Smooth muscle cell (in vitro differentiated cells): ENCODE results near the gene CZIB. TPM values are rescaled to one million over a fixed set of nuclear protein-coding genes. Genes with fewer than 3 reads are reported as not detected.

Experiments used
- DNase-seq: peaks from one replicate; lab custom pipeline; 2025; ENCODE audit not compliant: unreplicated experiment; lab: John Stamatoyannopoulos, UW
- H2AFZ ChIP-seq: fragments of 200-600 bp; sonication (generic); 2 replicates; pipeline ENCODE4 v1.6.0; 2016; ENCODE audit warnings: antibody characterized with exemption, low read depth, mild to moderate bottlenecking
- H3F3A ChIP-seq: fragments of 200-600 bp; sonication (generic); 2 replicates; pipeline ENCODE4 v1.6.0; 2017; ENCODE audit warnings: antibody characterized with exemption, low read depth
- H3K27ac ChIP-seq: fragments of 200-600 bp; sonication (generic); 2 replicates; pipeline ENCODE4 v1.5.1; 2016; ENCODE audit warnings: low read depth, mild to moderate bottlenecking
- H3K27me3 ChIP-seq: fragments of 200-600 bp; sonication (generic); 2 replicates; pipeline ENCODE4 v1.6.1; 2016; ENCODE audit warnings: low read depth, mild to moderate bottlenecking
- H3K36me3 ChIP-seq: fragments of 200-600 bp; sonication (generic); 2 replicates; pipeline ENCODE4 v1.5.1; 2016; ENCODE audit warnings: low read depth
- H3K4me1 ChIP-seq: fragments of 200-600 bp; sonication (generic); 2 replicates; pipeline ENCODE4 v1.5.1; 2016; ENCODE audit warnings: low read depth
- H3K4me2 ChIP-seq: fragments of 200-600 bp; sonication (generic); 2 replicates; pipeline ENCODE4 v1.6.0; 2016; ENCODE audit warnings: mild to moderate bottlenecking
- H3K4me3 ChIP-seq: fragments of 200-600 bp; sonication (generic); 2 replicates; pipeline ENCODE4 v1.5.1; 2016; ENCODE audit warnings: mild to moderate bottlenecking
- H3K79me2 ChIP-seq: fragments of 200-600 bp; sonication (generic); 2 replicates; pipeline ENCODE4 v1.6.0; 2016; ENCODE audit warnings: low read depth, mild to moderate bottlenecking
- H3K9ac ChIP-seq: fragments of 200-600 bp; sonication (generic); 2 replicates; pipeline ENCODE4 v1.6.0; 2016; ENCODE audit warnings: low read depth
- H3K9me3 ChIP-seq: fragments of 200-600 bp; sonication (generic); replicated peaks from 2 replicates; pipeline ENCODE4 v1.5.1; 2016; ENCODE audit warnings: low read depth
- H4K20me1 ChIP-seq: fragments of 200-600 bp; sonication (generic); 2 replicates; pipeline ENCODE4 v1.6.0; 2016; ENCODE audit warnings: low read depth
- CTCF ChIP-seq: fragments of 200-600 bp; sonication (generic); IDR thresholded peaks from 2 replicates; pipeline ENCODE4 v1.5.1; 2017; ENCODE audit warnings: borderline replicate concordance, mild to moderate bottlenecking, antibody characterized with exemption; ENCODE audit not compliant: insufficient read depth, poor library complexity, severe bottlenecking
- WGBS: methylation state at CpG from one replicate; pipeline ENCODE4 v1.1.7; 2016; ENCODE audit warnings: low lambda C conversion rate; 5-methylcytosine and 5-hydroxymethylcytosine counted together
- polyA plus RNA-seq: library from polyadenylated mRNA; unstranded; fragments of >200 nt; fragmentation: Nextera tagmentation; extraction: Ambion mirVana; gene quantifications from 2 replicates; pipeline ENCODE4 v1.2.1, GENCODE V29; 2016
- total RNA-seq: library from RNA; depleted of rRNA; stranded (reverse); fragments of >200 nt; gene quantifications from 2 replicates; pipeline ENCODE4 v1.2.3, GENCODE V29; 2014

CZIB gene
- total and polyA plus RNA-seq, 2 experiments from 2014 or later = 47.9 to 49.4 TPM

DNA sequence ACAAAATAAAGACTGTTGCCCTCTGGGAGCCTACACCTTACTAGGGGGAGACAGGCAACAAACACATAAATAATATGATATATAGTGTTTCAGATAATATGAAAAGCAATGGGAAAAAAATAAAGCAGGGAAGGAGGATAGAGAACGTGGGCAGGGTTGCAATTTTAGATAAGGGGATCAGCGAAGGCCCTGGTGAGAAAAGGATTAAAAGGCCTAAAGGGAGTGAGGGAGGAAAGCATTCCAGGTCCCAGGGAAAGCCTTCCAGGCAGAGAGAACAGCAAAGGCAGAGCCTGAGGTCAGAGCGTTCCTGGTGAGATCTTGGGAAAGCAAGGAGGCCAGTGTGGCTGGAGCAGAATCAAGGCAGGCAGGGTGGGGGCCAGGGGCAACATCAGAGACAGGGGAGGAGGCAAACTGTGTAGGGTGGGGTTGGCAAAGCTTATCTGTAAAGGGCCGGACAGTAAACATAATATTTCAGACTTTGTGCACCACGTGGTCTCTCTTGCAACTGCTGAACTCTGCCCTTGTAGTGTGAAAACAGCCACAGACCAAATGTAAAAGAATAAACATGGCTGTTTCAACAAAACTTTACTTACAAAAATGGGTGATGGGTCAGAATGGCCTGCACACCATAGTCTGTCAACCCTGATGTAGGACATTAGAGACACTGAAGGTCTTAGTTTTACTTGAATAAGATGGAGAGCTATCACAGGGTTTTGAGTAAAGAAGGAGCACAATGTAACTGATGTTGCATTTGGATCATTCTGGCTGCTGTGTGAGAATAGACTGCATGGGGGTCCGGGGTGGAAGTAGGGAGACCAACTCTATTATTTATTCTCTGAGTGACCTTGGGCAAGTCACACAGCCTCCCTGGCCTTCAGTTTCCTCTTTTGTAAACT, 37.1 kb downstream of the CZIB start:
- DNase-seq = no peak
- H3K4me1 ChIP-seq = peaks cover 3% of the 10 kb centered on the region
- H3K4me3 ChIP-seq = no peak overlapping the region
- H3K27me3 ChIP-seq = no peaks in the 10 kb centered on the region
- no peak for TF ChIP-seq CTCF
- H3K27ac ChIP-seq = peak overlapping the region; percentile 5
- no peaks in the 10 kb centered on the region for H4K20me1 ChIP-seq
- H2AFZ ChIP-seq = peak overlapping the region; percentile 30
- no peaks in the 10 kb centered on the region for H3K9me3 ChIP-seq
- no peaks in the 10 kb centered on the region for H3K79me2 ChIP-seq
- H3F3A ChIP-seq = no peaks in the 10 kb centered on the region
- H3K4me2 ChIP-seq = peak overlapping the region; percentile 14
- no peaks in the 10 kb centered on the region for H3K36me3 ChIP-seq
- WGBS = 35% methylated on average over 6 of the region's 6 CpGs
- H3K9ac ChIP-seq = no peak overlapping the region

DNA sequence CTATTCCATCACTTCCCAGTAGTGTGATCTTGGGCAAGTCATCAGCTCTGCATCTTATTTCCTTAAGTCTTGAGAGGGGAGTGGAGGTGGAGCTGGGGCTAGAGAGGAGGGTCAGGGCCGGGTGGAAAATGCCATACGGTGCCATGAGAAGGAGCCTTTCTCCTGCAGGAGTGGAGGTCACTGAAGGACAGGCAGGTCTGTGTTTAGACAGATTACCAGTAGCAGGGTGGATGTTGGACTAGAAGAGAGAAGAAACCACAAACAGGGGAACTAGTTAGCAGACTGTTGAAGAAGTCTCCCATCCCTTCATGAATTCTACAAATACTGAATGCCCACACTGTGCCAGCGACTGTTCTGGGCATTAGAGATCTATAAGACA, 37.7 kb downstream of the CZIB start:
- Histone ChIP-seq H3K36me3 (no peaks in the 10 kb centered on the region), H3K79me2 (no peaks in the 10 kb centered on the region), H2AFZ (no peak overlapping the region), H3K4me2 (peak overlapping the region; percentile 14), H3K4me3 (no peak overlapping the region), H3K9ac (no peak overlapping the region), H3K27ac (no peak overlapping the region), H3F3A (no peaks in the 10 kb centered on the region), H3K27me3 (no peaks in the 10 kb centered on the region), H4K20me1 (no peaks in the 10 kb centered on the region), H3K4me1 (peaks cover 3% of the 10 kb centered on the region), H3K9me3 (no peaks in the 10 kb centered on the region)
- DNase-seq = no peak
- TF ChIP-seq CTCF = no peak
- 78% methylated on average over 3 of the region's 3 CpGs for WGBS

- Histone ChIP-seq H3K4me2 (no peak overlapping the region), H3K9me3 (no peaks in the 10 kb centered on the region), H3K9ac (no peak overlapping the region), H4K20me1 (no peaks in the 10 kb centered on the region), H3K4me1 (peaks cover 3% of the 10 kb centered on the region), H3K27ac (no peak overlapping the region), H3F3A (no peaks in the 10 kb centered on the region), H3K4me3 (no peak overlapping the region), H3K79me2 (no peaks in the 10 kb centered on the region), H2AFZ (no peak overlapping the region), H3K27me3 (no peaks in the 10 kb centered on the region), H3K36me3 (no peaks in the 10 kb centered on the region)
- WGBS = 28% methylated on average over 16 of the region's 16 CpGs
- no peak for DNase-seq
- TF ChIP-seq CTCF = peak; percentile 87
These were observed 38.3 kb downstream of the CZIB start for GRCh38 chr1:53182111-53182593.
